Measurements from ENCODE around the gene ZBTB12.

GRCh38 chr6:31898383-31899011 lies 3.4 kb downstream of the ZBTB12 start:
- no peak for TF ChIP-seq CTCF (IDR thresholded peaks at IDR 0.05; ENCODE audit: control extremely low read depth in 1 of 3, insufficient read depth in 1 of 3, low read depth in 1 of 3, low read length in 3 of 3)
- TF ChIP-seq EP300 (IDR thresholded peaks at IDR 0.05; ENCODE audit: borderline replicate concordance in 1 of 2, low read depth in 2 of 2, low read length in 2 of 2), result no peak
- no peak for TF ChIP-seq RAD21 (IDR thresholded peaks at IDR 0.05 in 1 of 2, conservative IDR thresholded peaks at IDR 0.05 in 1 of 2; ENCODE audit: low read depth in 2 of 2, low read length in 2 of 2)
